Measurements from ENCODE around the gene RIOK3.

Gene RIOK3

GRCh38 chr18:23495723-23496440 lies 42.8 kb downstream of the RIOK3 start:
- Histone ChIP-seq H3K4me1 (ENCODE audit: control insufficient read depth, insufficient read depth, low read length) (no peaks in the 10 kb centered on the region), H3K9me3 (ENCODE audit: control insufficient read depth, insufficient read depth, low read length) (no peaks in the 10 kb centered on the region), H3K27me3 (ENCODE audit: control insufficient read depth, insufficient read depth, low read length) (no peaks in the 10 kb centered on the region), H3K36me3 (ENCODE audit: control insufficient read depth, insufficient read depth, low read length) (no peaks in the 10 kb centered on the region), H3K4me3 (ENCODE audit: low read length) (no peak overlapping the region), H3K27ac (ENCODE audit: low read length) (no peak overlapping the region)
- no CpG with 5 or more reads among the region's 12 CpGs for WGBS (ENCODE audit: insufficient coverage, insufficient read length)
- no peak for DNase-seq (ENCODE audit: low read depth, low spot score)

- no peaks in the 10 kb centered on the region for H3K36me3 ChIP-seq (ENCODE audit: control insufficient read depth, insufficient read depth, low read length)
- WGBS (ENCODE audit: insufficient coverage, insufficient read length), result no CpG with 5 or more reads among the region's 2 CpGs
- H3K4me3 ChIP-seq (ENCODE audit: low read length), result no peak overlapping the region
- no peak for DNase-seq (ENCODE audit: low read depth, low spot score)
- no peaks in the 10 kb centered on the region for H3K9me3 ChIP-seq (ENCODE audit: control insufficient read depth, insufficient read depth, low read length)
- no peak overlapping the region for H3K27ac ChIP-seq (ENCODE audit: low read length)
- no peaks in the 10 kb centered on the region for H3K4me1 ChIP-seq (ENCODE audit: control insufficient read depth, insufficient read depth, low read length)
- H3K27me3 ChIP-seq (ENCODE audit: control insufficient read depth, insufficient read depth, low read length), result no peaks in the 10 kb centered on the region
Observed at GRCh38 chr18:23498117-23498516, 45.0 kb downstream of the RIOK3 start.

- Histone ChIP-seq H3K4me3 (ENCODE audit: low read length) (no peak overlapping the region), H3K36me3 (ENCODE audit: control insufficient read depth, insufficient read depth, low read length) (no peaks in the 10 kb centered on the region), H3K9me3 (ENCODE audit: control insufficient read depth, insufficient read depth, low read length) (no peaks in the 10 kb centered on the region), H3K27me3 (ENCODE audit: control insufficient read depth, insufficient read depth, low read length) (no peaks in the 10 kb centered on the region), H3K27ac (ENCODE audit: low read length) (no peak overlapping the region), H3K4me1 (ENCODE audit: control insufficient read depth, insufficient read depth, low read length) (no peaks in the 10 kb centered on the region)
- no CpG with 5 or more reads among the region's 5 CpGs for WGBS (ENCODE audit: insufficient coverage, insufficient read length)
- peak; percentile 45 for DNase-seq (ENCODE audit: low read depth, low spot score)
Observed at GRCh38 chr18:23498877-23499276, 45.8 kb downstream of the RIOK3 start.

DNA sequence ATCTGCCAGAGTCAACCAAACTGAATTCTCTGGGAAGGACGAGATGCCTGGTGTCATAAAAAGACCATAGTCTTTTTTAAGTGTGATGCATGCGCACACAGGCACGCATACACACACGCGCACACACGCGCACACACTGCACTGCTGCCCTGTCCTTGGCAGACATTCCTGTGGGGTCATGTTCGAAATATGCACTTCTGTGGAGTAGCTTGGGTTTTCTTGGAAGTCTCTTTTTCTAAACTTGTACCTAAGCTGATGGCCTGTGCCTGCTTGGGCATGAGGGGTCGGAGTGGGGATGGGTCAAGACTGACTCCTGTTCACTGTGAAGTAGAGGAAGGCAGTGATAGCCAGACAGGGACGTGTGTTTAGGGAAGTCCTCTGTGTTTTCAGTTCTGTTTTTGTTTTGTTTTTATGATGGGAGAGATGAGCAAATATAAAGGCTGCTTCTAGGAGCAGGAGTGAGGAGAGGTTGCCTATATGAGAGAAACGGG lies 46.2 kb downstream of the RIOK3 start:
- no peak overlapping the region for H3K27ac ChIP-seq (ENCODE audit: low read length)
- WGBS (ENCODE audit: insufficient coverage, insufficient read length), result 100% methylated on average over 1 of the region's 11 CpGs
- no peak overlapping the region for H3K4me3 ChIP-seq (ENCODE audit: low read length)
- H3K36me3 ChIP-seq (ENCODE audit: control insufficient read depth, insufficient read depth, low read length), result no peaks in the 10 kb centered on the region
- no peaks in the 10 kb centered on the region for H3K27me3 ChIP-seq (ENCODE audit: control insufficient read depth, insufficient read depth, low read length)
- H3K4me1 ChIP-seq (ENCODE audit: control insufficient read depth, insufficient read depth, low read length), result no peaks in the 10 kb centered on the region
- H3K9me3 ChIP-seq (ENCODE audit: control insufficient read depth, insufficient read depth, low read length), result no peaks in the 10 kb centered on the region
- no peak for DNase-seq (ENCODE audit: low read depth, low spot score)

GRCh38 chr18:23501626-23502025 lies 48.5 kb downstream of the RIOK3 start:
- DNase-seq (ENCODE audit: low read depth, low spot score), result no peak
- no CpG with 5 or more reads among the region's 6 CpGs for WGBS (ENCODE audit: insufficient coverage, insufficient read length)

DNA sequence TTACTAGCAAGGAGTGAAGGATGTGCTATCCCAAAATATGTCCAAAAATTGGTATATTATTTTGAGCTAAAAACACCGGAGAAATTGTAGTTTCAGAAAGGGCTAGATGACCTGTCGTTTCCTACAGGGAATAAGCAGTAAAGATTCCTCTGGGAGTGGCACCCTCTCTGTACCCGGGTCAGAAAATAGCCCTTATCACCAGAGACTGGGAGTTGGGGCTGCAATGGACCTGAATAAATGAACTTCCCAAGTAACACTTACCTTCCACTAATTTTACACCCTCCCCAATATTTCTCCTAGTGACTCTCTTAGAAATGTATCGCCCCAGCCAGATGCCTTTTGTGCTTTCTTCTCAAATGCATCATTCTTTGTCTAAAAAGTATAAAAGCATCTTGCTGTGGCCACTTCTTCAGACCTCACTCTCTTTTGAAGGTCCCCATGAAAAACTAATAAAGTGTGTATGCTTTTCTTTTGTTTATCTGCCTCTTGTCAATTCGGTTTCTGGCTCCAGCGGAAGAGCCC lies 49.5 kb downstream of the RIOK3 start:
- no peak for DNase-seq (ENCODE audit: low read depth, low spot score)
- Histone ChIP-seq H3K4me3 (ENCODE audit: low read length) (peak overlapping the region; percentile 91; the same call in 1 of the 2 replicates), H3K4me1 (ENCODE audit: control insufficient read depth, insufficient read depth, low read length) (no peaks in the 10 kb centered on the region), H3K9me3 (ENCODE audit: control insufficient read depth, insufficient read depth, low read length) (no peaks in the 10 kb centered on the region), H3K27ac (ENCODE audit: low read length) (no peak overlapping the region), H3K27me3 (ENCODE audit: control insufficient read depth, insufficient read depth, low read length) (no peaks in the 10 kb centered on the region), H3K36me3 (ENCODE audit: control insufficient read depth, insufficient read depth, low read length) (no peaks in the 10 kb centered on the region)
- WGBS (ENCODE audit: insufficient coverage, insufficient read length), result no CpG with 5 or more reads among the region's 6 CpGs

More at GRCh38 chr18:23501626-23502025, 48.5 kb downstream of the RIOK3 start:
- Histone ChIP-seq H3K4me1 (ENCODE audit: control insufficient read depth, insufficient read depth, low read length) (no peaks in the 10 kb centered on the region), H3K36me3 (ENCODE audit: control insufficient read depth, insufficient read depth, low read length) (no peaks in the 10 kb centered on the region), H3K4me3 (ENCODE audit: low read length) (no peak overlapping the region), H3K9me3 (ENCODE audit: control insufficient read depth, insufficient read depth, low read length) (no peaks in the 10 kb centered on the region), H3K27me3 (ENCODE audit: control insufficient read depth, insufficient read depth, low read length) (no peaks in the 10 kb centered on the region), H3K27ac (ENCODE audit: low read length) (no peak overlapping the region)

- no peak within 1 kb of the TSS for H3K27ac ChIP-seq (ENCODE audit: low read length)
- H3K27me3 ChIP-seq (ENCODE audit: control insufficient read depth, insufficient read depth, low read length), result no peaks in the 10 kb centered on the region
- H3K4me3 ChIP-seq (ENCODE audit: low read length), result peak within 1 kb of the TSS; percentile 91; the same call in 1 of the 2 replicates
- no peaks in the 10 kb centered on the region; the same call in 1 of the 2 replicates for H3K4me1 ChIP-seq (ENCODE audit: control insufficient read depth, insufficient read depth, low read length)
- WGBS (ENCODE audit: insufficient coverage, insufficient read length), result no CpG with 5 or more reads among the region's 110 CpGs
- peak; percentile 71 for DNase-seq (ENCODE audit: low read depth, low spot score)
- H3K36me3 ChIP-seq (ENCODE audit: control insufficient read depth, insufficient read depth, low read length), result 0 out of 2 replicates have a peak, but pooled peaks cover 3% of the 10 kb centered on the region
- H3K9me3 ChIP-seq (ENCODE audit: control insufficient read depth, insufficient read depth, low read length), result no peaks in the 10 kb centered on the region
Observed at GRCh38 chr18:23503038-23503962, 50.2 kb downstream of the RIOK3 start, which contains the start of gene RMC1. Gene RMC1 (plus strand): TSS chr18:23503511. CDS start chr18:23503619, 108 bp downstream.

DNA sequence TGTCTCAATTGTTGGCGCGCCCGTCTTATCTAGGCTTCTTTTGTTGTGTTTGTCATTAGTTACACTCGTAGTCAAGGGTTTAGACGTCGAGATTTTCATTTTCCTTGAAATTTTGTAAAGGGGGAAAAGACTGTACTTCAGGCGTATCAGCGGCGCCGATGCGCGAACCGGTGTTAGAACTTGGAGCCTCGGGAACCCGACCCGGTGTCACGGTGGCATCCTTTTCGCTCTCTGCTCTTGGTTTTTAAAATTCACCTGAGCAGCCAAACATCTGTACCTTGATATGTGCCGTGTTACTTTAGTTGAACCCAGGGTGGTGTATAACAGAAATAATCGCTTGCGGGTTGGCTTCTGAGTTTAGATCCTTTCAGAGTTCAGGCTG lies 50.9 kb downstream of the RIOK3 start:
- Histone ChIP-seq H3K36me3 (ENCODE audit: control insufficient read depth, insufficient read depth, low read length) (0 out of 2 replicates have a peak, but pooled peaks cover 3% of the 10 kb centered on the region), H3K4me3 (ENCODE audit: low read length) (peak overlapping the region; percentile 91; the same call in 1 of the 2 replicates), H3K27me3 (ENCODE audit: control insufficient read depth, insufficient read depth, low read length) (no peaks in the 10 kb centered on the region), H3K4me1 (ENCODE audit: control insufficient read depth, insufficient read depth, low read length) (no peaks in the 10 kb centered on the region; the same call in 1 of the 2 replicates), H3K9me3 (ENCODE audit: control insufficient read depth, insufficient read depth, low read length) (no peaks in the 10 kb centered on the region), H3K27ac (ENCODE audit: low read length) (no peak overlapping the region)
- DNase-seq (ENCODE audit: low read depth, low spot score), result no peak
- whole genome bisulfite sequencing (ENCODE audit: insufficient coverage, insufficient read length), result no CpG with 5 or more reads among the region's 21 CpGs

DNA sequence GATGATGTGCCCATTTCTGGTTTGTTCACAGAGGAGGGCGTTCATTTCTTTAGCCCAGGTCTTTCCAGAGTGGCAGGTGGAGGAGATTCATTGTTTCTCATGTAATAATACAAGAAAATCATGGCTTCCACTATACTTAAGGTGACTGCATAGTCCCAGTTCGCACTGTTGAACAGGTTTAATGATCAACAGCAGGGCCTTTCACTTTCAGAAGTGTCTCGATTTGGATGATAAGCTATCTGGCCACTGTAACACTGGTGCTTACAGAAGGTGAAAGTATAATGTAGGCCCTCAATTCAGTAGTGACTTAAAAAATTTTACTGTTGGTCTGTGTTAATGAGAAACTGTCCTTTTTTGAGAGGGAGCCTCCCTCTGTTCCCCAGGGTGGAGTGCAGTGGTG lies 51.6 kb downstream of the RIOK3 start:
- no peak for DNase-seq (ENCODE audit: low read depth, low spot score)
- H3K4me1 ChIP-seq (ENCODE audit: control insufficient read depth, insufficient read depth, low read length), result no peaks in the 10 kb centered on the region; the same call in 1 of the 2 replicates
- H3K27ac ChIP-seq (ENCODE audit: low read length), result no peak overlapping the region
- no peaks in the 10 kb centered on the region for H3K27me3 ChIP-seq (ENCODE audit: control insufficient read depth, insufficient read depth, low read length)
- H3K36me3 ChIP-seq (ENCODE audit: control insufficient read depth, insufficient read depth, low read length), result 0 out of 2 replicates have a peak, but pooled peaks cover 3% of the 10 kb centered on the region
- no peak overlapping the region for H3K4me3 ChIP-seq (ENCODE audit: low read length)
- WGBS (ENCODE audit: insufficient coverage, insufficient read length), result no CpG with 5 or more reads among the region's 3 CpGs
- H3K9me3 ChIP-seq (ENCODE audit: control insufficient read depth, insufficient read depth, low read length), result no peaks in the 10 kb centered on the region

- Histone ChIP-seq H3K27ac (ENCODE audit: low read length) (no peak overlapping the region), H3K36me3 (ENCODE audit: control insufficient read depth, insufficient read depth, low read length) (0 out of 2 replicates have a peak, but pooled peaks cover 3% of the 10 kb centered on the region), H3K27me3 (ENCODE audit: control insufficient read depth, insufficient read depth, low read length) (no peaks in the 10 kb centered on the region), H3K4me3 (ENCODE audit: low read length) (no peak overlapping the region), H3K9me3 (ENCODE audit: control insufficient read depth, insufficient read depth, low read length) (no peaks in the 10 kb centered on the region), H3K4me1 (ENCODE audit: control insufficient read depth, insufficient read depth, low read length) (no peaks in the 10 kb centered on the region; the same call in 1 of the 2 replicates)
- DNase-seq (ENCODE audit: low read depth, low spot score), result no peak
- WGBS (ENCODE audit: insufficient coverage, insufficient read length), result no CpG with 5 or more reads among the region's 6 CpGs
Observed at GRCh38 chr18:23506393-23506792, 53.3 kb downstream of the RIOK3 start.
